RCC 7860 (cell line): ENCODE data around the gene TCAP.
"Not testable (repeated sequence)": the region's sequence is repeated elsewhere in the genome, so short reads cannot be mapped to it uniquely, and the experiment has no call there.

Experiments used
- DNase-seq: peaks from one replicate; pipeline ENCODE4 v3.0.0-alpha.2; 2015; ENCODE audit warnings: low spot score
- FAIRE-seq: peaks from 2 replicates; lab custom pipeline; 2012; peaks lifted over from hg19 to GRCh38; lab: Jason Lieb, UNC

TCAP gene

GRCh38 chr17:39701784-39702422 is 36.8 kb downstream of the TCAP start:
- FAIRE-seq, result no peak

GRCh38 chr17:39702901-39703893 is 38.0 kb downstream of the TCAP start:
- FAIRE-seq (no peak), DNase-seq (no peak)

More at GRCh38 chr17:39701784-39702422, 36.8 kb downstream of the TCAP start:
- no peak for DNase-seq

GRCh38 chr17:39703913-39704312 is 38.8 kb downstream of the TCAP start:
- DNase-seq, result no peak
- no peak for FAIRE-seq

- DNase-seq (no peak), FAIRE-seq (no peak)
Measured at GRCh38 chr17:39704821-39705551, 39.8 kb downstream of the TCAP start.

- DNase-seq (no peak), FAIRE-seq (no peak)
Measured at GRCh38 chr17:39705786-39706348, 40.7 kb downstream of the TCAP start.

GRCh38 chr17:39706383-39706782 is 41.2 kb downstream of the TCAP start:
- DNase-seq, result no peak
- no peak for FAIRE-seq

GRCh38 chr17:39706921-39707337 is 41.8 kb downstream of the TCAP start:
- DNase-seq (no peak), FAIRE-seq (no peak)

GRCh38 chr17:39709319-39709997 is 44.3 kb downstream of the TCAP start:
- DNase-seq (no peak), FAIRE-seq (no peak)

- DNase-seq (no peak), FAIRE-seq (no peak)
Measured at GRCh38 chr17:39709998-39710964, 45.1 kb downstream of the TCAP start.

GRCh38 chr17:39711071-39711470 is 45.9 kb downstream of the TCAP start:
- DNase-seq, FAIRE-seq: not testable (repeated sequence)

GRCh38 chr17:39711851-39712250 is 46.7 kb downstream of the TCAP start:
- FAIRE-seq (no peak), DNase-seq (no peak)

- FAIRE-seq (no peak), DNase-seq (no peak)
Measured at GRCh38 chr17:39714234-39714633, 49.1 kb downstream of the TCAP start.

GRCh38 chr17:39715375-39716072 is 50.4 kb downstream of the TCAP start:
- FAIRE-seq (no peak), DNase-seq (no peak)
